ENCODE measurements around the gene SLC35G6.

SLC35G6 gene

DNA sequence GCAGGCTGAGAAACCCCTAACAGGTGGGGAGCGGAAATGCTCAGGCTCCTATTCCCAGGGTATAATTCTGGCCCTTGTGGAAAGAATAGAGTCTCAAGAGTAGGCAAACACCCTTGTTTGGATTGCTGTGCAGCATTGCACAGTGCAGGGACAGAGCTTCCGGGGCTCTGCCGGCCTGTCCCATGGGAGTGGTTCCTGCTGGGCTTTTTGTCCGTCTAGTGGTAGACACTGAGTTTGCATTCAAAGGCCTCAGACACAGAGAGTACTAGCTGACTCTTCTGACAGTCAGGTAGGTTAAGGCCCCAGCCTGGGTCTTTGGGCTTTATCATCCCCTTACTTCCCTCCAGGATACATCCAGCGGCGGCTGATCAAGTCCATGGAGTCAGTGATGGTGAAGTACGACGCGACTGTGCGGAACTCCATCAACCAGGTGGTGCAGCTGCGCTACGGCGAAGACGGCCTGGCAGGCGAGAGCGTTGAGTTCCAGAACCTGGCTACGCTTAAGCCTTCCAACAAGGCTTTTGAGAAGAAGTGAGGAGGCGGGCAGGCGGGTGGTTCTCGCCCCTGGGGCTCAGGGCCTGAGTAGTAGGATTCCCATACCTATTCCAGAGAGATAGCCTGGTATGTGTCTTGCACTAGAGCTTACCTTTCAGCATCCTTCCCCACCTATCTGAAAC is 21.1 kb downstream of the SLC35G6 start:
- no peak for DNase-seq (ENCODE audit: low spot score)

- DNase-seq (ENCODE audit: low spot score), result no peak
These were observed 21.7 kb downstream of the SLC35G6 start for GRCh38 chr17:7502987-7503386.

GRCh38 chr17:7503521-7503920 is 22.3 kb downstream of the SLC35G6 start:
- DNase-seq (ENCODE audit: low spot score), result no peak

GRCh38 chr17:7508145-7508544 is 26.9 kb downstream of the SLC35G6 start:
- DNase-seq (ENCODE audit: low spot score), result no peak

GRCh38 chr17:7508846-7509245 is 27.6 kb downstream of the SLC35G6 start:
- DNase-seq (ENCODE audit: low spot score), result no peak

DNA sequence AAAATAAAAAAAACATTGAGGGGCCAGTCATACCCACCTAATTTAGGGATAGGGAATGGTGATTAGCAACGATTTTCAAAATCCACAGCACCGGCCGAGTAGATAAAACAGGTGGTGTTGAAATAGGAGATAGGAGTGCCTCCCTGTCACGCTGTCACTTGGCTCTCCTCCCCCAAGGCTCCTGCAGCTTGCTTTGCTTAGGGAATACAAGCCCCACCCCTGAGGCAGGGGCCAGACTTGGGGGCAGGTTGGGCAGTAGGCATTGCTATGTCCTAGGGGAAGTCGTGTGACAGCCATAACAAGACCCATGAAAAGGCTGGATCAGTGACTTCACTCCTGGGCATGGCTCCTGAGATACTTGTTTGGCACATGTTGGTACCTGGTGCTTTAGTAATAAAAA is 28.7 kb downstream of the SLC35G6 start:
- DNase-seq (ENCODE audit: low spot score), result no peak

DNA sequence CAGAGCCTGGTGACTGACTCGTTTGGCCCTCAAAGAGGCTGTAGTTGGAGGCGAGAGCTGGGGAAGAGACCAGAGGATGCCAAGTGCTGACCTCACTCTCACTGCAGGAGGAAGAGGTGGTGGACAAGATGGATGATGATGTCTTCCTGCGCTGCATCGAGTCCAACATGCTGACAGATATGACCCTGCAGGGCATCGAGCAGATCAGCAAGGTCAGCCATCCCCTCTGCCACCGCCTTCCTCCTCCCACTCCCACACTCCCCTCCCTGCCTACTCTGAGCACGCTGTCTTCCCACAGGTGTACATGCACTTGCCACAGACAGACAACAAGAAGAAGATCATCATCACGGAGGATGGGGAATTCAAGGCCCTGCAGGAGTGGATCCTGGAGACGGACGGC is 29.9 kb downstream of the SLC35G6 start:
- DNase-seq (ENCODE audit: low spot score), result no peak

DNA sequence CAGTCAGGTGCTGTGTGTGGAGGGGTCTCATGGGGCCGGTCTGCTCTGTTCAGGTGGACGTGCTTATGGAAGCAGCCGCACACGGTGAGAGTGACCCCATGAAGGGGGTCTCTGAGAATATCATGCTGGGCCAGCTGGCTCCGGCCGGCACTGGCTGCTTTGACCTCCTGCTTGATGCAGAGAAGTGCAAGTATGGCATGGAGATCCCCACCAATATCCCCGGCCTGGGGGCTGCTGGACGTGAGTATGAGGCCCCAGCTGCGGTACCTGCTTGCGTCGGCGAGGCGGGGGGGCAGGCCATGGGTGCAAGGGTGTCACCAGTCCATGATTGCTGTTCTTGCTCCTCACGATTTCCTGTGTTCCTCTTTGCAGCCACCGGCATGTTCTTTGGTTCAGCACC is 30.9 kb downstream of the SLC35G6 start:
- no peak for DNase-seq (ENCODE audit: low spot score)

DNA sequence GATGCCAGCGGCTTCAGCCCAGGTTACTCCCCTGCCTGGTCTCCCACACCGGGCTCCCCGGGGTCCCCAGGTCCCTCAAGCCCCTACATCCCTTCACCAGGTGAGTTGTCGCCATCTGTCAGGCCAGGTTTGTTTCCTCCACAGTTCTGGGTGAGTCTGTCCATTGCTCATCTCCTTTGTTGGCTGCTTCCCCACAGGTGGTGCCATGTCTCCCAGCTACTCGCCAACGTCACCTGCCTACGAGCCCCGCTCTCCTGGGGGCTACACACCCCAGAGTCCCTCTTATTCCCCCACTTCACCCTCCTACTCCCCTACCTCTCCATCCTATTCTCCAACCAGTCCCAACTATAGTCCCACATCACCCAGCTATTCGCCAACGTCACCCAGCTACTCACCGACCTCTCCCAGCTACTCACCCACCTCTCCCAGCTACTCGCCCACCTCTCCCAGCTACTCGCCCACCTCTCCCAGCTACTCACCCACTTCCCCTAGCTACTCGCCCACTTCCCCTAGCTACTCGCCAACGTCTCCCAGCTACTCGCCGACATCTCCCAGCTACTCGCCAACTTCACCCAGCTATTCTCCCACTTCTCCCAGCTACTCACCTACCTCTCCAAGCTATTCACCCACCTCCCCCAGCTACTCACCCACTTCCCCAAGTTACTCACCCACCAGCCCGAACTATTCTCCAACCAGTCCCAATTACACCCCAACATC is 31.7 kb downstream of the SLC35G6 start:
- DNase-seq (ENCODE audit: low spot score), result no peak

- DNase-seq (ENCODE audit: low spot score), result no peak
These were observed 32.7 kb downstream of the SLC35G6 start for GRCh38 chr17:7513850-7514419.

GRCh38 chr17:7515911-7516610 is 34.8 kb downstream of the SLC35G6 start:
- no peak for DNase-seq (ENCODE audit: low spot score)

DNA sequence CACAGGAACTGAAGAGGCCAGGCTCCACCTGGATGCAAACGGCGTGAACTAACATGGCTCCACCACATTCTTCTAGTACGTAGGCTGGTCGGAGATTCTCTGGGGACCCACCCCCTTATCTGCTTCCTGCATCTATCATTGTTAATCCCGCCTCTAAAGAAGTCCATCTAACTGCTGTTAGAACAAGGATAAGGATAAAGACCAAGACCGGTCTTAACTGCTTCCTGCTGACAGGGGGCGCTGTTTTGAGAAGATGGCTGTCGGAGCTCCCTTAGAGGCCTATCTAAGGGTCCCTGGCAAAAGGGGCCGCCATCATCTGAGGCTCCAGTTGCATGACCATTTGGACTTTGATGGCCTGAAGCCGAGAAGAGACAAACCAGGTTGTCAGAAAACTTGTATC is 41.8 kb downstream of the SLC35G6 start:
- DNase-seq (ENCODE audit: low spot score), result peak; percentile 32

- no peak for DNase-seq (ENCODE audit: low spot score)
These were observed 47.6 kb downstream of the SLC35G6 start for GRCh38 chr17:7528842-7529241.

GRCh38 chr17:7530023-7530900 is 49.0 kb downstream of the SLC35G6 start:
- DNase-seq (ENCODE audit: low spot score), result no peak

All from SK-N-DZ (cell line).